Measurements from ENCODE around the gene AFTPH. TPM values are rescaled to one million over a fixed set of nuclear protein-coding genes. Genes with fewer than 3 reads are reported as not detected.

The AFTPH gene
- total and polyA plus RNA-seq, 4 donors, result 27.0 to 78.1 (median 35.0) TPM

GRCh38 chr2:64581777-64582539 is 57.8 kb downstream of the AFTPH start:
- DNase-seq (no peak), ATAC-seq (ENCODE audit: insufficient read depth, low FRiP score) (no peak)
- H3K27ac ChIP-seq (ENCODE audit: low read depth in 1 of 2, low read length in 1 of 2), result no peak overlapping the region
- H3K9me3 ChIP-seq (ENCODE audit: control insufficient read depth in 4 of 4, insufficient read depth in 3 of 4, low read length in 3 of 4), result no peaks in the 10 kb centered on the region
- no peaks in the 10 kb centered on the region for H3K27me3 ChIP-seq (ENCODE audit: control insufficient read depth in 3 of 3, insufficient read depth in 3 of 3, low read length in 2 of 3)
- 94 to 100% methylated on average over 1 of the region's 1 CpG for WGBS, 2 donors
- TF ChIP-seq CTCF (IDR thresholded peaks at IDR 0.05; ENCODE audit: control extremely low read depth, extremely low read depth), result no peak
- H3K4me1 ChIP-seq (ENCODE audit: control insufficient read depth in 5 of 5, insufficient read depth in 5 of 5, low read length in 5 of 5), result peaks cover 0 to 9% (median 0%) of the 10 kb centered on the region in 5 donors
- H3K9ac ChIP-seq (ENCODE audit: insufficient read depth in 1 of 2, low read length in 2 of 2), result no peak overlapping the region
- no peak overlapping the region for H3K4me3 ChIP-seq
- H3K36me3 ChIP-seq (ENCODE audit: control insufficient read depth in 4 of 4, insufficient read depth in 4 of 4, low read length in 4 of 4), result peaks cover 0 to 16% (median 5%) of the 10 kb centered on the region in 4 donors

GRCh38 chr2:64582774-64583340 is 58.7 kb downstream of the AFTPH start:
- Histone ChIP-seq H3K9me3 (ENCODE audit: control insufficient read depth in 4 of 4, insufficient read depth in 3 of 4, low read length in 3 of 4) (no peaks in the 10 kb centered on the region), H3K4me1 (ENCODE audit: control insufficient read depth in 5 of 5, insufficient read depth in 5 of 5, low read length in 5 of 5) (peaks cover 0 to 9% (median 0%) of the 10 kb centered on the region in 5 donors), H3K4me3 (no peak overlapping the region), H3K9ac (ENCODE audit: insufficient read depth in 1 of 2, low read length in 2 of 2) (no peak overlapping the region), H3K27me3 (ENCODE audit: control insufficient read depth in 3 of 3, insufficient read depth in 3 of 3, low read length in 2 of 3) (no peaks in the 10 kb centered on the region), H3K27ac (ENCODE audit: low read depth in 1 of 2, low read length in 1 of 2) (no peak overlapping the region), H3K36me3 (ENCODE audit: control insufficient read depth in 4 of 4, insufficient read depth in 4 of 4, low read length in 4 of 4) (peaks cover 0 to 16% (median 2%) of the 10 kb centered on the region in 4 donors)
- WGBS, 2 donors, result 88 to 91% methylated on average over 5 of the region's 5 CpGs
- no peak for DNase-seq
- no peak for ATAC-seq (ENCODE audit: insufficient read depth, low FRiP score)
- TF ChIP-seq CTCF (IDR thresholded peaks at IDR 0.05; ENCODE audit: control extremely low read depth, extremely low read depth), result no peak

- Histone ChIP-seq H3K27me3 (ENCODE audit: control insufficient read depth in 3 of 3, insufficient read depth in 3 of 3, low read length in 2 of 3) (no peaks in the 10 kb centered on the region), H3K36me3 (ENCODE audit: control insufficient read depth in 4 of 4, insufficient read depth in 4 of 4, low read length in 4 of 4) (peaks cover 0 to 16% (median 3%) of the 10 kb centered on the region in 4 donors), H3K4me1 (ENCODE audit: control insufficient read depth in 5 of 5, insufficient read depth in 5 of 5, low read length in 5 of 5) (peaks cover 0 to under 1% (median 0%) of the 10 kb centered on the region in 5 donors), H3K4me3 (no peak overlapping the region), H3K9me3 (ENCODE audit: control insufficient read depth in 4 of 4, insufficient read depth in 3 of 4, low read length in 3 of 4) (no peaks in the 10 kb centered on the region), H3K27ac (ENCODE audit: low read depth in 1 of 2, low read length in 1 of 2) (no peak overlapping the region), H3K9ac (ENCODE audit: insufficient read depth in 1 of 2, low read length in 2 of 2) (no peak overlapping the region)
- no peak for TF ChIP-seq CTCF (IDR thresholded peaks at IDR 0.05; ENCODE audit: control extremely low read depth, extremely low read depth)
- WGBS, 2 donors, result 92 to 93% methylated on average over 4 of the region's 4 CpGs
- DNase-seq, result no peak
- ATAC-seq (ENCODE audit: insufficient read depth, low FRiP score), result no peak
These were observed 61.9 kb downstream of the AFTPH start for GRCh38 chr2:64586054-64586453.
